Gastrocnemius medialis (tissue), 4 donors: ENCODE data around the gene NIPBL. TPM values are rescaled to one million over a fixed set of nuclear protein-coding genes. Genes with fewer than 3 reads are reported as not detected.
"Not testable (repeated sequence)": the region's sequence is repeated elsewhere in the genome, so short reads cannot be mapped to it uniquely, and the experiment has no call there.

Experiments
- ATAC-seq, 2 donors: fragments of 150-250 bp; one replicate each; pipeline ENCODE4 v1.9.1; 2016
- DNase-seq, 2 donors: peaks; one replicate each; pipeline ENCODE4 v3.0.0-alpha.2; 2019
- H3K27ac ChIP-seq, 4 donors: fragments of 200-600 bp; sonication (generic); 1 replicate in 1 of 4; 2 replicates in 3 of 4; pipeline ENCODE4 v1.5.1; 2016 to 2018; ENCODE audit warnings: mild to moderate bottlenecking in 2 of 4, moderate library complexity in 1 of 4
- H3K27me3 ChIP-seq, 3 donors: fragments of 200-600 bp; sonication (generic) in 2 of 3; 1 replicate in 1 of 3; 2 replicates in 2 of 3; pipeline versions ENCODE4 v1.5.1 to v1.6.0; 2016 to 2019; ENCODE audit warnings: mild to moderate bottlenecking in 1 of 3, moderate library complexity in 1 of 3
- H3K36me3 ChIP-seq, 2 donors: fragments of 200-600 bp; sonication (generic) in 1 of 2; one replicate each; pipeline ENCODE4 v1.5.1; 2017 to 2018
- H3K4me1 ChIP-seq, 2 donors: fragments of 200-600 bp; sonication (generic) in 1 of 2; one replicate each; pipeline ENCODE4 v1.5.1; 2016 to 2017; ENCODE audit warnings: mild to moderate bottlenecking in 2 of 2
- H3K4me3 ChIP-seq, 4 donors: fragments of 200-600 bp; sonication (generic) in 3 of 4; 1 replicate in 1 of 4; 2 replicates in 3 of 4; pipeline ENCODE4 v1.5.1; 2016 to 2019; ENCODE audit warnings: mild to moderate bottlenecking in 2 of 4
- H3K9me3 ChIP-seq, 3 donors: fragments of 200-600 bp; sonication (generic) in 2 of 3; 1 replicate in 1 of 3; 2 replicates in 2 of 3; pipeline ENCODE4 v1.5.1; 2016 to 2019
- CTCF ChIP-seq, 5 experiments: fragments of 450-650 bp in 3 of 5; fragments of 200-600 bp in 2 of 5; sonication (generic) in 2 of 5; IDR thresholded peaks in 4 of 5; conservative IDR thresholded peaks in 1 of 5; 1 replicate in 4 of 5; 2 replicates in 1 of 5; pipeline ENCODE4 v1.5.1; 2016 to 2019; ENCODE audit warnings: antibody characterized with exemption in 5 of 5, mild to moderate bottlenecking in 3 of 5, moderate library complexity in 3 of 5
- POLR2A ChIP-seq, 2 donors: fragments of 450-650 bp; IDR thresholded peaks; one replicate each; pipeline ENCODE4 v1.6.1; 2017; ENCODE audit warnings: antibody characterized with exemption in 2 of 2, mild to moderate bottlenecking in 2 of 2, moderate library complexity in 2 of 2
- in situ Hi-C, 4 donors: fragments of 200-750 bp; cut with MboI; loops; one replicate each; pipeline versions ENCODE4 v1.15.0 to v1.8.0; 2017; ENCODE audit warnings: low sequenced_read_pairs in 4 of 4
- intact Hi-C: fragments of 100-400 bp; cut with DNase I; formaldehyde crosslinking; loops from one replicate; pipeline ENCODE4 v1.15.1; 2023; ENCODE audit warnings: low total_unique reads
- total RNA-seq, 4 donors: library from RNA; depleted of rRNA; stranded (reverse); fragments of >200 nt; gene quantifications; one replicate each; pipeline versions ENCODE4 v1.1.0 to v1.2.3, GENCODE V29; 2016

The NIPBL gene
- total RNA-seq, 4 donors from 2014 or later = 15.0 to 49.6 (median 32.7) TPM

GRCh38 chr5:37075399-37075950 is 198.9 kb downstream of the NIPBL start:
- H3K9me3 ChIP-seq = no peaks in the 10 kb centered on the region
- no peak overlapping the region for H3K27ac ChIP-seq
- TF ChIP-seq CTCF (IDR thresholded peaks at IDR 0.05 in 4 of 5, conservative IDR thresholded peaks at IDR 0.05 in 1 of 5) = no peak
- TF ChIP-seq POLR2A (IDR thresholded peaks at IDR 0.05) = no peak
- no peaks in the 10 kb centered on the region for H3K27me3 ChIP-seq
- in situ Hi-C loops (no loop called here), intact Hi-C loops (no loop called here)
- ATAC-seq = no peak
- DNase-seq = no peak
- no peaks in the 10 kb centered on the region for H3K4me1 ChIP-seq
- peaks cover 0 to 24% of the 10 kb centered on the region in 2 donors for H3K36me3 ChIP-seq
- no peak overlapping the region for H3K4me3 ChIP-seq

DNA sequence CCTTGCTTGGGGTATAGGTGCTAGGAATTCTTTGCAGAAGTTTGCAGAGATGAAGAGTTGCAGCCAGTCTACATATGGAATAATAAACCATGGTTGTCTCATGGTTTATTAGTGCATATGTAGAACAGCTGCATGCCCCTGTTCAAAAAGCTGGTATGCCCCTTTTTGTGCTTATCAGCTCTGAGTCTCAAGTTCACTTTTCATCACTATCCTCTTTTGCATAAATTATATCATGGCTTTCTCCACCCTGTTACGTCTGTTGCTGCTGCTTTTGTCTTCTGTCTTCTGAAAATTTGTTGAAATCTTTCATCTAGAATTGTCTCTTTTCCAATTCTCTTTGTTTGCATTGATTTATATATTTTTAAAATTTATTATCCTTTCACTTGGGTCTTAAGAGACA is 200.6 kb downstream of the NIPBL start:
- DNase-seq = no peak
- Histone ChIP-seq H3K27ac (no peak overlapping the region), H3K4me1 (no peaks in the 10 kb centered on the region), H3K9me3 (no peaks in the 10 kb centered on the region), H3K4me3 (no peak overlapping the region), H3K36me3 (peaks cover 0 to 24% of the 10 kb centered on the region in 2 donors), H3K27me3 (no peaks in the 10 kb centered on the region)
- in situ Hi-C loops (no loop called here), intact Hi-C loops (no loop called here)
- TF ChIP-seq POLR2A (IDR thresholded peaks at IDR 0.05) (no peak), CTCF (IDR thresholded peaks at IDR 0.05 in 4 of 5, conservative IDR thresholded peaks at IDR 0.05 in 1 of 5) (no peak)
- no peak for ATAC-seq

DNA sequence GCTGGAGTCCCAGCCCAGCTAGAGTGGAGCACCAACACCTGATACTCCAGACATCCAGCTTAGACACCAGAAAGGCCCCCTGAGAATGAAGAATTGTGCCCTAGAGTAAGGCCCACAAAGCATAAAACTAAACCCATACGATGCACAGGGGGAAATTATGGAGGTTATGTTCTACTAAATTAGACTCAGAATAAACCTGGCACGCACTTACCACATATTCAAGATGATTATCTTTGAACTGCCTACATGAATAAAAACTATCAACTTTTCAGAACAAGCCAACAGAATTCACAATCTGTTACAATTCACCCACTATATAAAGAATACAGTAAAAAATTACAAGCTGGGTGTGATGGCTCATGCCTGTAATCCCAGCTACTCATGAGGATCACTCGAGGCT is 204.1 kb downstream of the NIPBL start:
- TF ChIP-seq CTCF (IDR thresholded peaks at IDR 0.05 in 4 of 5, conservative IDR thresholded peaks at IDR 0.05 in 1 of 5) = no peak
- TF ChIP-seq POLR2A (IDR thresholded peaks at IDR 0.05) = no peak
- ATAC-seq (no peak), DNase-seq (no peak)
- no peak overlapping the region for H3K4me3 ChIP-seq
- no peaks in the 10 kb centered on the region for H3K27me3 ChIP-seq
- intact Hi-C loops = no loop called here
- H3K9me3 ChIP-seq = no peaks in the 10 kb centered on the region
- H3K36me3 ChIP-seq = peaks cover 0 to 28% of the 10 kb centered on the region in 2 donors
- no peaks in the 10 kb centered on the region for H3K4me1 ChIP-seq
- H3K27ac ChIP-seq = no peak overlapping the region
- in situ Hi-C loops = no loop called here

DNA sequence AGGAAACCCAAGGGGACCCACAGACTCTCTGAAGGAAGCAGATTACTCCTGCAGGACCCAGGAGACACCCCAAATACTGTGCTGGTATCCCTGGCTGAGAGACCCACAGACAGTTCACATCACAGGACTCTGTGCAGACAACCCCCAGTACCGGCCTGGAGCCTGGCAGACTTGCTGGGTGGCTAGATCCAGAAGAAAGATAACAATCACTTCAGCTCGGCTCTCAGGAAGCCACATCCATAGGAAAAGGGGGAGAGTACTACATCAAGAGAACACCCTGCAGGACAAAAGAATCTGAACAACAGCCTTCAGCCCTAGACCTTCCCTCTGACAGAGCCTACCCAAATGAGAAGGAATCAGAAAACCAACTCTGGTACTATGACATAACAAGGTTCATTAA is 206.4 kb downstream of the NIPBL start:
- DNase-seq, H3K27ac ChIP-seq, H3K4me1 ChIP-seq, H3K27me3 ChIP-seq, H3K4me3 ChIP-seq, intact Hi-C loops, H3K9me3 ChIP-seq, ATAC-seq, in situ Hi-C loops: not testable (repeated sequence)
- peaks cover 0 to 25% of the 10 kb centered on the region in 2 donors for H3K36me3 ChIP-seq

DNA sequence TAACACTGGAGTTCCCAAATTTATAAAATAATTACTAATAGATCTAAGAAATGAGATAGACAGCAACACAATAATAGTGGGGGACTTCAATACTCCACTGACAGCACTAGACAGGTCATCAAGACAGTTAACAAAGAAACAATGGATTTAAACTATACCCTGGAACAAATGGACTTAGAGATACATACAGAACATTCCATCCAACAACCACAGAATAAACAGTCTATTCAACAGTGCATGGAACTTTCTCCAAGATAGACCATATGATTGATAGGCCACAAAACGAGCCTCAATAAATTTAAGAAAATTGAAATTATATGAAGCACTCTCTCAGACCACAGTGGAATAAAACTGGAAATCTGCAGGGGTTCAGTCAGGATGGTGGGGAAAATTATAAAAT is 209.5 kb downstream of the NIPBL start:
- H3K27me3 ChIP-seq, H3K4me3 ChIP-seq, DNase-seq, in situ Hi-C loops, H3K9me3 ChIP-seq, H3K27ac ChIP-seq, H3K36me3 ChIP-seq, ATAC-seq, intact Hi-C loops, H3K4me1 ChIP-seq: not testable (repeated sequence)
